ENCODE data around the gene FAM181A. TPM values are rescaled to one million over a fixed set of nuclear protein-coding genes. Genes with fewer than 3 reads are reported as not detected.

The FAM181A gene
- total and polyA plus RNA-seq, 10 of the 15 experiments (the other 5 are each of a cell fraction or from before 2014, with no cell fraction given), result not detected

DNA sequence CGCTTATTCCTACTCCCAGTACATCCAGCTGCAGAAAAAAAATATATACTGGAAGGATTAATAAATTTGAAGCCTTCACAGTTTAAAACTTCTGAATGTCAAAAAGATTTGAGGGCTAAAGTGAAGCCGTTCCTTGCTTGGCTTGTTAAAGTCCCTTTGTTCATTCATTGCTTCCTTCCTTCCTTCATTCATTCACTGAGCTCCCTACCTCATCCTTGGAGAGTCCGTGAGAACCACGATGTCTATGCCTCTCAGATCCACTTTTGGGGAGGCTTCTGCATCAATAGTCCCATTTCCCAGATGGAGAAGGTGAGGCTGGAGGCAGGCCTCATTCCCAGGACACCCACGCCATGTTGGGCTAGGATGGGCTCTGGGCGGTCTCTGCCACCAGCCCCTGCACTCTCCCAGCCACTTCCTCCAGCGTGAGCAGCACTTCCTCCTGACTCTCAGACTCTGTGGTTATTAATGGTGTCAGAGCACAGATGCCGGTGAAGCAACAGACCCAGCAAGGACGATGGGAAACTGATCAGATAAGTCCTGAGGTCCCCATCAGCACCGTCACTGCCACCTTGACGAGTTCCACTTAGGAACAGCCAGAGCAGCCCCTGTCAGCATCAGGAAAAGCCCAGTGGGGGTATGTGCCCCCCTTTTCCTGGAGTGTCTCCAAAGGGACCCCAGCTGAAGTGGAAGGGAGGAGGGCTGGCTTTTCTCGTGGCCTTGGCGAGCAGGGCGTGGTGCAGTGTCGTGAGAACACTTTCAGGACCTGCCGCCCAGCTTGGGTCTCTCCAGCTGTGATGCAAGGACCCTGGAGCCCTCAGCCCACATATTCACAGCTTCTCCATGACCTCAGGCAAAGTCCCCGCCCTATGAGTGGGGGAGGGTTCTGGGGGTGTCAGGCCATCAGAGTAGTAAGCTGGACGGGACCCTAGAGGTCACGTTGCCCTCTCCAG, 28.0 kb downstream of the FAM181A start (continued):
- TF ChIP-seq YBX1 (IDR thresholded peaks at IDR 0.05) (no peak), KAT2A (conservative IDR thresholded peaks at IDR 0.05; ENCODE audit: control insufficient read depth, low read depth, low read length) (no peak), FOS (IDR thresholded peaks at IDR 0.05; ENCODE audit: borderline replicate concordance, extremely low read depth, insufficient read length) (no peak), RAD21 (IDR thresholded peaks at IDR 0.05; ENCODE audit: insufficient read depth, low read depth, low read length) (no peak), RBBP5 (conservative IDR thresholded peaks at IDR 0.05) (no peak), ZNF24 (IDR thresholded peaks at IDR 0.05) (peak; percentile 96), ZNF384 (IDR thresholded peaks at IDR 0.05; ENCODE audit: borderline replicate concordance, low read depth, low read length) (no peak), HDAC6 (IDR thresholded peaks at IDR 0.05; ENCODE audit: unreplicated experiment) (no peak), PAX5 (IDR thresholded peaks at IDR 0.05; ENCODE audit: borderline replicate concordance, low read depth, low read length) (0 out of 2 replicates have a peak, but pooled peaks have one; percentile 53), STAT1 (conservative IDR thresholded peaks at IDR 0.05) (no peak), MTA3 (IDR thresholded peaks at IDR 0.05; ENCODE audit: borderline replicate concordance, low read length) (no peak), CHD2 (IDR thresholded peaks at IDR 0.05; ENCODE audit: borderline replicate concordance, low read depth, low read length) (no peak), NFXL1 (IDR thresholded peaks at IDR 0.05; ENCODE audit: borderline replicate concordance) (no peak), PAX8 (IDR thresholded peaks at IDR 0.05) (no peak), SMAD5 (IDR thresholded peaks at IDR 0.05; ENCODE audit: low read depth) (peak; percentile 35)
- TF ChIP-seq, protein P1, sequence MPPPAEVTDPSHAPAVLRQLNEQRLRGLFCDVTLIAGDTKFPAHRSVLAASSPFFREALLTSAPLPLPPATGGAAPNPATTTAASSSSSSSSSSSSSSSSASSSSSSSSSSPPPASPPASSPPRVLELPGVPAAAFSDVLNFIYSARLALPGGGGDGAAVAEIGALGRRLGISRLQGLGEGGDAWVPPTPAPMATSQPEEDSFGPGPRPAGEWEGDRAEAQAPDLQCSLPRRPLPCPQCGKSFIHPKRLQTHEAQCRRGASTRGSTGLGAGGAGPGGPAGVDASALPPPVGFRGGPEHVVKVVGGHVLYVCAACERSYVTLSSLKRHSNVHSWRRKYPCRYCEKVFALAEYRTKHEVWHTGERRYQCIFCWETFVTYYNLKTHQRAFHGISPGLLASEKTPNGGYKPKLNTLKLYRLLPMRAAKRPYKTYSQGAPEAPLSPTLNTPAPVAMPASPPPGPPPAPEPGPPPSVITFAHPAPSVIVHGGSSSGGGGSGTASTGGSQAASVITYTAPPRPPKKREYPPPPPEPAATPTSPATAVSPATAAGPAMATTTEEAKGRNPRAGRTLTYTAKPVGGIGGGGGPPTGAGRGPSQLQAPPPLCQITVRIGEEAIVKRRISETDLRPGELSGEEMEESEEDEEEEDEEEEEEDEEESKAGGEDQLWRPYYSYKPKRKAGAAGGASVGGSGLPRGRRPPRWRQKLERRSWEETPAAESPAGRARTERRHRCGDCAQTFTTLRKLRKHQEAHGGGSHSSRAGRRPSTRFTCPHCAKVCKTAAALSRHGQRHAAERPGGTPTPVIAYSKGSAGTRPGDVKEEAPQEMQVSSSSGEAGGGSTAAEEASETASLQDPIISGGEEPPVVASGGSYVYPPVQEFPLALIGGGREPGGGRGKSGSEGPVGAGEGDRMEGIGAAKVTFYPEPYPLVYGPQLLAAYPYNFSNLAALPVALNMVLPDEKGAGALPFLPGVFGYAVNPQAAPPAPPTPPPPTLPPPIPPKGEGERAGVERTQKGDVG (CRISPR knock-in tag; IDR thresholded peaks at IDR 0.05), result no peak
- TF ChIP-seq, protein P2, sequence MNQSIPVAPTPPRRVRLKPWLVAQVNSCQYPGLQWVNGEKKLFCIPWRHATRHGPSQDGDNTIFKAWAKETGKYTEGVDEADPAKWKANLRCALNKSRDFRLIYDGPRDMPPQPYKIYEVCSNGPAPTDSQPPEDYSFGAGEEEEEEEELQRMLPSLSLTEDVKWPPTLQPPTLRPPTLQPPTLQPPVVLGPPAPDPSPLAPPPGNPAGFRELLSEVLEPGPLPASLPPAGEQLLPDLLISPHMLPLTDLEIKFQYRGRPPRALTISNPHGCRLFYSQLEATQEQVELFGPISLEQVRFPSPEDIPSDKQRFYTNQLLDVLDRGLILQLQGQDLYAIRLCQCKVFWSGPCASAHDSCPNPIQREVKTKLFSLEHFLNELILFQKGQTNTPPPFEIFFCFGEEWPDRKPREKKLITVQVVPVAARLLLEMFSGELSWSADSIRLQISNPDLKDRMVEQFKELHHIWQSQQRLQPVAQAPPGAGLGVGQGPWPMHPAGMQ (IDR thresholded peaks at IDR 0.05; ENCODE audit: borderline replicate concordance), result no peak
- TF ChIP-seq, protein P3, sequence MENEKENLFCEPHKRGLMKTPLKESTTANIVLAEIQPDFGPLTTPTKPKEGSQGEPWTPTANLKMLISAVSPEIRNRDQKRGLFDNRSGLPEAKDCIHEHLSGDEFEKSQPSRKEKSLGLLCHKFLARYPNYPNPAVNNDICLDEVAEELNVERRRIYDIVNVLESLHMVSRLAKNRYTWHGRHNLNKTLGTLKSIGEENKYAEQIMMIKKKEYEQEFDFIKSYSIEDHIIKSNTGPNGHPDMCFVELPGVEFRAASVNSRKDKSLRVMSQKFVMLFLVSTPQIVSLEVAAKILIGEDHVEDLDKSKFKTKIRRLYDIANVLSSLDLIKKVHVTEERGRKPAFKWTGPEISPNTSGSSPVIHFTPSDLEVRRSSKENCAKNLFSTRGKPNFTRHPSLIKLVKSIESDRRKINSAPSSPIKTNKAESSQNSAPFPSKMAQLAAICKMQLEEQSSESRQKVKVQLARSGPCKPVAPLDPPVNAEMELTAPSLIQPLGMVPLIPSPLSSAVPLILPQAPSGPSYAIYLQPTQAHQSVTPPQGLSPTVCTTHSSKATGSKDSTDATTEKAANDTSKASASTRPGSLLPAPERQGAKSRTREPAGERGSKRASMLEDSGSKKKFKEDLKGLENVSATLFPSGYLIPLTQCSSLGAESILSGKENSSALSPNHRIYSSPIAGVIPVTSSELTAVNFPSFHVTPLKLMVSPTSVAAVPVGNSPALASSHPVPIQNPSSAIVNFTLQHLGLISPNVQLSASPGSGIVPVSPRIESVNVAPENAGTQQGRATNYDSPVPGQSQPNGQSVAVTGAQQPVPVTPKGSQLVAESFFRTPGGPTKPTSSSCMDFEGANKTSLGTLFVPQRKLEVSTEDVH (IDR thresholded peaks at IDR 0.05; ENCODE audit: low read depth, partially characterized antibody), result no peak
- TF ChIP-seq, protein P4, sequence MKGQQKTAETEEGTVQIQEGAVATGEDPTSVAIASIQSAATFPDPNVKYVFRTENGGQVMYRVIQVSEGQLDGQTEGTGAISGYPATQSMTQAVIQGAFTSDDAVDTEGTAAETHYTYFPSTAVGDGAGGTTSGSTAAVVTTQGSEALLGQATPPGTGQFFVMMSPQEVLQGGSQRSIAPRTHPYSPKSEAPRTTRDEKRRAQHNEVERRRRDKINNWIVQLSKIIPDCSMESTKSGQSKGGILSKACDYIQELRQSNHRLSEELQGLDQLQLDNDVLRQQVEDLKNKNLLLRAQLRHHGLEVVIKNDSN (IDR thresholded peaks at IDR 0.05; ENCODE audit: borderline replicate concordance, extremely low read length, insufficient read depth, low read depth, low read length), result no peak
- TF ChIP-seq, protein P5, sequence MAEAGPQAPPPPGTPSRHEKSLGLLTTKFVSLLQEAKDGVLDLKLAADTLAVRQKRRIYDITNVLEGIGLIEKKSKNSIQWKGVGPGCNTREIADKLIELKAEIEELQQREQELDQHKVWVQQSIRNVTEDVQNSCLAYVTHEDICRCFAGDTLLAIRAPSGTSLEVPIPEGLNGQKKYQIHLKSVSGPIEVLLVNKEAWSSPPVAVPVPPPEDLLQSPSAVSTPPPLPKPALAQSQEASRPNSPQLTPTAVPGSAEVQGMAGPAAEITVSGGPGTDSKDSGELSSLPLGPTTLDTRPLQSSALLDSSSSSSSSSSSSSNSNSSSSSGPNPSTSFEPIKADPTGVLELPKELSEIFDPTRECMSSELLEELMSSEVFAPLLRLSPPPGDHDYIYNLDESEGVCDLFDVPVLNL (IDR thresholded peaks at IDR 0.05; ENCODE audit: low read depth, low read length), result no peak
